GM12872 (cell line): ENCODE data around the gene KCNQ1.

Experiments
- TF ChIP-seq, protein P1 (sequence below): IDR thresholded peaks from 3 replicates; pipeline ENCODE4 v1.5.1; 2011; ENCODE audit warnings: low read depth, mild to moderate bottlenecking, low read length, moderate library complexity; ENCODE audit not compliant: insufficient read depth

Gene KCNQ1

DNA sequence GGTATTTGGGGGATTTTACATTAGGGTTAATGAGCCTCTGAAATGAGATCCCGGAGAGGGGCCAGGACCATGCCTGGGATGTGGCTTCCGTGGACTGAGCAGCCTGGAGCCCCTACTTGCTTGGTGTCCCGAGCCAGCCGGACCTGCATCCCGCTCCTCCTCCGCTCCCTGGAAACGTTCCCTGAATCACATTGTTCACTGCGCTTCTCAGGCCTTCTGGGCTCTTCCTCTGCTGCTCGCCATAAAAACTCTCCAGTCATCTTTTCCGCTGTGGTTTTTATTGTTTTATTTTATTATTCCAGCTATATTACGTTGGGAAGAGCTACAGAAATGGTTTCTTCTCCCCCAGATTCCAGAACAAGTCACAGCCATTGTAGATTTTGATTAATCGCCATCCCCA is 268.3 kb downstream of the KCNQ1 start:
- TF ChIP-seq, protein P1, sequence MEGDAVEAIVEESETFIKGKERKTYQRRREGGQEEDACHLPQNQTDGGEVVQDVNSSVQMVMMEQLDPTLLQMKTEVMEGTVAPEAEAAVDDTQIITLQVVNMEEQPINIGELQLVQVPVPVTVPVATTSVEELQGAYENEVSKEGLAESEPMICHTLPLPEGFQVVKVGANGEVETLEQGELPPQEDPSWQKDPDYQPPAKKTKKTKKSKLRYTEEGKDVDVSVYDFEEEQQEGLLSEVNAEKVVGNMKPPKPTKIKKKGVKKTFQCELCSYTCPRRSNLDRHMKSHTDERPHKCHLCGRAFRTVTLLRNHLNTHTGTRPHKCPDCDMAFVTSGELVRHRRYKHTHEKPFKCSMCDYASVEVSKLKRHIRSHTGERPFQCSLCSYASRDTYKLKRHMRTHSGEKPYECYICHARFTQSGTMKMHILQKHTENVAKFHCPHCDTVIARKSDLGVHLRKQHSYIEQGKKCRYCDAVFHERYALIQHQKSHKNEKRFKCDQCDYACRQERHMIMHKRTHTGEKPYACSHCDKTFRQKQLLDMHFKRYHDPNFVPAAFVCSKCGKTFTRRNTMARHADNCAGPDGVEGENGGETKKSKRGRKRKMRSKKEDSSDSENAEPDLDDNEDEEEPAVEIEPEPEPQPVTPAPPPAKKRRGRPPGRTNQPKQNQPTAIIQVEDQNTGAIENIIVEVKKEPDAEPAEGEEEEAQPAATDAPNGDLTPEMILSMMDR: no peak

DNA sequence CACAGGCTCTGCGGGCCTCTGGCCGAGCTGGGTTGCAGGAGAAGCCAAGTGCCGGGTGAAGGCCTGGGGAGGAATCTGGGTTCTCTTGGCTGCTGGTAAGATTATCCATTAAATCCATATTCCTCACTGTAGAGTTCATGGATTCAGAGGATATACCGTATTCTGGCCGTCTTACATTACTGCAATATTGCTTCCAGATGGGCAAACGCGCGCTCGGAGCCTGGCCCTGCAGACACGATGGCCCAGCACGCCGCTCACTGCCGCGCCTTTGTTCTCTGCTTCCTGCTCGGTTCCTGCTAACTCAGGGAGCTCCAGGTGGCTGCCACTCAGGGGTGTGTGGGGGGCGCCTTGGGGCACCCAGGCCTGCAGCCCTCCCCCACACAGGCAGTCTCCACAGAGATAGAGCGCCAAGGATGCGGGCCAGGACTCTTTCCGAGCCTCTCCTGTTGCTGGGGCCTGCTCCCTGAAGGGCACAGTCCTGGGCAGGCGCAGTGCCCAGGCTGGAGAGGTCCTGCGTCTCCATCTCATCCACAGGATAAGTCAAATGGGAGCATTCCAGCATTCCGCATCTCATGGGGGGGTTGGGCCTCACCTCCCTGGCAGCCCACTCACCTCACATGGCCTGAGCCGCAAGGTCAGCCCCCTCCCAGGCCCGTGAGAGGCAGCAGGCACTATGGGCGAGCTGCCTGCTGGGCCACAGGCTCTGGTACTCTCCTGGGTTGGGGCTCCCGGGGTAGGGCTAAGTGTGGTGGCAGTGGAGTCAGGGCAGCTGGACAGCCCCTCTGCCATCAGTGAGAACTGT is 269.1 kb downstream of the KCNQ1 start:
- TF ChIP-seq, protein P1: no peak

GRCh38 chr11:2714463-2714800 is 269.6 kb downstream of the KCNQ1 start:
- TF ChIP-seq, protein P1: no peak

DNA sequence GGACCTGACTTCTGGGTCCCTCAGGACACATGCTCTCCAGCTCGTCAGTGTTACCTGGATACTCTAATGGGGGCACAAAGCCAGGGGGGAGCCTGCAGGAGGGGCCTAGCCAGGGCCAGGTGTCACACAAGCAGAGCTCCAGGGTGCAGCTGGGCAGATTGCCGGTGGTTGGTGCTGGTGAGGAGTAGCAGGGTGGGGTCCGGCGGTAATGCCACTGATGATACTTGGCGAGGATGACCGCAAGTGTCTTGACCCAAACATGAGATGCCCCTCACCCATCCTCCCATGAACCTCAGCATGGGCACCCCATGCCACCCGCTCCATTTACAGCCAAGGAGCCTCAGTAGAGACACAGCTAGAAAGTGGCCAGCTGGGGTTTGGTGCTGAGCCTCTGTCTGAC is 270.1 kb downstream of the KCNQ1 start:
- TF ChIP-seq, protein P1: no peak

DNA sequence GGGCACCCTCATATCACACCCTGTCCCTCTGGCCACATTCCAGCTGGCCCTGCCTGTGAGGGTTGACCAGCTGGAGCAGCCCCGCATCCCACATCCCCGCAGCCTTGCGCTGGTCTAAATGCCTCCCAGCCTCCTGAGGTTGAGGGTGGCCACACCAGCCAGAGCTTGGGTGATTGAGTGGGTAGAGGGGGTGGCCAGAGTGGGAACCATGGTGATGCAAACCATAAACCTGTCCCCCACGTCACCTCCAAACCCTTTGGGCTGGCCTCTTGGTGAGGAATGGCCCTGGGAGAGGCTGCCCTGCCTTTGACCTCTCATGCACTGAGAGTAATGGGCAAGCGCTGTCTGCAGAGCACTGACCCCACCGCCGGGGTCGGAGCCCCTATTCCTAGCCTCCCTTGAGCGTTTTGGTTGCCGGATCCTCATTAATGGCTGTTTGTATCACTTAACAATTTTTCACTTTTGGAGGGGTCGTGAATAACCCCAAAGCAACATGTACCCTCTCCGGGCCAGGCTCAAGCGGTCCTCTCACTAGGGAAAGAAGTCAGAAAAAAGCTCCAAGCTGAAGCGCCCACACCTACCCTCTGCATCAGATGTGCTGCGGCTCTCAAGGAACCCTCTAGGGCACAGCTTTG is 271.0 kb downstream of the KCNQ1 start:
- TF ChIP-seq, protein P1: no peak

- TF ChIP-seq, protein P1: no peak
Observed at GRCh38 chr11:2716376-2717095, 271.7 kb downstream of the KCNQ1 start.

DNA sequence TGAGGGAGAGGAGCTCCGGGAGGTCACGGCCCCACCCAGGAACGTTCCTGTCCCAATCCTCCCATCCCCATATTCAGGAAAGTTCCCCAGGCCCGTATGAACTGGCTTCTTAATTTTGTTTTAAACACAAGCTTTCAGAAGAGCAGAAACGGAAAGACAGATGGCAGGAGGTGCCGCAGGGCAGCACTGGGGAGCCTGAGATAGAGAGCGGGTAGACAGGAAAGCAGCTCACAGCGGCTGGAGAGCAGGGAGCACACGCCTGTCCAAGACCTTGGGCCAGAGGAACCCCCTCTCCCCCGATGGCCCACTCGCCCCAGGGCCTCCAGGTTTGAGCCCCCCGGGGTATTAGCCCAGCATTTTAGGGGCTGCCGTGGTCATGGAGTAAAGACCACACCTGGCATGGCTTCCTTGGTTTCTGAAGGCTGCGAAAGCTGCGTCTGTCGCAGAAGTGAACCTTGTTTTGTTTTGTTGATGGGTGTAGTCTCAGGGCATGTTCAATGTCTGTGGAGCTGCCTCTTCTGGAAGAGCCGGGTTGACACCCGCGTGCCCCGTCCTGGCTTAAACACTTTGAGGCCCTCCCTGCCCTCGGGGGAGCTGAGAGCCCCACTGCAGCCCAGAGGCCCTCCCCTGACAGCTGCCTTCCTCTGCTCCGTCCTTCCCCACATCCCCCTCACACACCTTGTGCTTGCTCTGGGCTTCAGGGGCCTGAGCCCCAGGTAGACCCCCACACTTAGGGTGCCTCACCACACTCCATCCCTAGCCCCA is 272.9 kb downstream of the KCNQ1 start:
- TF ChIP-seq, protein P1: no peak
